ENCODE results near the gene CMSS1. TPM values are rescaled to one million over a fixed set of nuclear protein-coding genes. Genes with fewer than 3 reads are reported as not detected.

Gene CMSS1
- total RNA-seq, 1 experiment from 2014 or later, result 98.6 TPM

DNA sequence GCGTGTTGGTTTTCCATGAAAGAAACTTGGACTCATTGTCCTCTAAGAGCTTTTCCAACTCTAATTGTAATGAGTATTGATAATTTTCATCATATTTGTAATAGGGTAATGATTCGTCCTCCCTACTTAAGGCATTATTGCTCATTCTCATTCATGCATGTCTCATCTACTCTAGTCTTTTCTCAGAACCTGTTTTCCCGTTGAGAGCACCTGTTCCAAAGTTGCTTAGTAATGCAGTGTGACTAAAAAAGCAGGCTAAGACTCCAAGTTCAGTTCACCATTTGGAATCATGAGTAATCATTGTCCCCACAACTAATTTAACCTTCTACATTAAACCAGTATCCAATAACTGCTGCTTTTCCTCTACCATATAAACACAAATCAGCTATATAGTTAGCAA is 212.7 kb downstream of the CMSS1 start:
- TF ChIP-seq, protein P1, sequence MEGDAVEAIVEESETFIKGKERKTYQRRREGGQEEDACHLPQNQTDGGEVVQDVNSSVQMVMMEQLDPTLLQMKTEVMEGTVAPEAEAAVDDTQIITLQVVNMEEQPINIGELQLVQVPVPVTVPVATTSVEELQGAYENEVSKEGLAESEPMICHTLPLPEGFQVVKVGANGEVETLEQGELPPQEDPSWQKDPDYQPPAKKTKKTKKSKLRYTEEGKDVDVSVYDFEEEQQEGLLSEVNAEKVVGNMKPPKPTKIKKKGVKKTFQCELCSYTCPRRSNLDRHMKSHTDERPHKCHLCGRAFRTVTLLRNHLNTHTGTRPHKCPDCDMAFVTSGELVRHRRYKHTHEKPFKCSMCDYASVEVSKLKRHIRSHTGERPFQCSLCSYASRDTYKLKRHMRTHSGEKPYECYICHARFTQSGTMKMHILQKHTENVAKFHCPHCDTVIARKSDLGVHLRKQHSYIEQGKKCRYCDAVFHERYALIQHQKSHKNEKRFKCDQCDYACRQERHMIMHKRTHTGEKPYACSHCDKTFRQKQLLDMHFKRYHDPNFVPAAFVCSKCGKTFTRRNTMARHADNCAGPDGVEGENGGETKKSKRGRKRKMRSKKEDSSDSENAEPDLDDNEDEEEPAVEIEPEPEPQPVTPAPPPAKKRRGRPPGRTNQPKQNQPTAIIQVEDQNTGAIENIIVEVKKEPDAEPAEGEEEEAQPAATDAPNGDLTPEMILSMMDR (conservative IDR thresholded peaks at IDR 0.05; ENCODE audit: low read depth, low read length), result no peak
- TF ChIP-seq EZH2 (IDR thresholded peaks at IDR 0.05; ENCODE audit: borderline replicate concordance, low read depth, low read length, poor library complexity, severe bottlenecking), result no peak
- intact Hi-C loops (cut with micrococcal nuclease; ENCODE audit: unreplicated experiment), result no loop called here
- POLR2A ChIA-PET (ENCODE audit: low non-redundant PET), result no interaction called here
- H3K9me3 ChIP-seq (ENCODE audit: low read depth, low read length, poor library complexity, severe bottlenecking), result no peaks in the 10 kb centered on the region
- no peaks in the 10 kb centered on the region for H3K27me3 ChIP-seq (replicated peaks; ENCODE audit: insufficient read depth, low read depth, low read length, poor library complexity)
- DNase-seq (ENCODE audit: low spot score), result no peak
- CTCF ChIA-PET, result no interaction called here
- H3K27ac ChIP-seq (ENCODE audit: low read depth, low read length, poor library complexity, severe bottlenecking), result no peak overlapping the region
- H3K4me1 ChIP-seq (ENCODE audit: insufficient read depth, low read length, poor library complexity, severe bottlenecking), result no peaks in the 10 kb centered on the region
- H3K36me3 ChIP-seq (ENCODE audit: insufficient read depth, low read length, poor library complexity, severe bottlenecking), result no peaks in the 10 kb centered on the region
- H3K4me3 ChIP-seq (ENCODE audit: low read depth, low read length, poor library complexity, severe bottlenecking), result no peak overlapping the region
- no TSS peak for BruUV-seq (replicated peaks)

GRCh38 chr3:100030914-100031425 is 213.3 kb downstream of the CMSS1 start:
- DNase-seq (ENCODE audit: low spot score), result no peak
- Histone ChIP-seq H3K36me3 (ENCODE audit: insufficient read depth, low read length, poor library complexity, severe bottlenecking) (no peaks in the 10 kb centered on the region), H3K4me3 (ENCODE audit: low read depth, low read length, poor library complexity, severe bottlenecking) (no peak overlapping the region), H3K27ac (ENCODE audit: low read depth, low read length, poor library complexity, severe bottlenecking) (no peak overlapping the region), H3K9me3 (ENCODE audit: low read depth, low read length, poor library complexity, severe bottlenecking) (no peaks in the 10 kb centered on the region), H3K27me3 (replicated peaks; ENCODE audit: insufficient read depth, low read depth, low read length, poor library complexity) (no peaks in the 10 kb centered on the region), H3K4me1 (ENCODE audit: insufficient read depth, low read length, poor library complexity, severe bottlenecking) (no peaks in the 10 kb centered on the region)
- intact Hi-C loops (cut with micrococcal nuclease; ENCODE audit: unreplicated experiment), result no loop called here
- ChIA-PET CTCF (no interaction called here), POLR2A (ENCODE audit: low non-redundant PET) (no interaction called here)
- no TSS peak for BruUV-seq (replicated peaks)
- TF ChIP-seq, protein P1 (conservative IDR thresholded peaks at IDR 0.05; ENCODE audit: low read depth, low read length), result no peak
- TF ChIP-seq EZH2 (IDR thresholded peaks at IDR 0.05; ENCODE audit: borderline replicate concordance, low read depth, low read length, poor library complexity, severe bottlenecking), result no peak

DNA sequence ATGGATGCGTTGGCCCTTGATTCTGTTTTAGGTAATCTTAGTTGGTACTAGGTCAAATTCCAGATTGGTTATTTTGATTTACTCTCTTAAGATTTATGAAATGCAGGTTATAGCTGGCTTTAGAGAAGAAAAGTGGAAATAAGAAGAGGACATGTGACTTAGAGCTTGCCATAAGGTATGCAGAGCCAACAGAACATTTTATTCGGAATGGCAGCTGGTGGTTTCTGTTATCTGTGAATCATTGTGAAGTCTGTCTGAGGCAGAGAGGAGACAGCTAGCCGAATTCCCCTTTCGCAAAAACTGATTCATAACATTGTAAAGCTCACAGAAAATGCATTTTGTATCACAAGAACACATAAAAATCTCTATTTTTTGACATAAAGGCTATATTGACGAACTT is 214.6 kb downstream of the CMSS1 start:
- ChIA-PET POLR2A (ENCODE audit: low non-redundant PET) (no interaction called here), CTCF (interaction anchor here (1.0 kb wide), 1 partner anchor 222 kb away, joined by 3 read pairs; no protein-coding TSS in a partner anchor)
- no peak overlapping the region for H3K4me3 ChIP-seq (ENCODE audit: low read depth, low read length, poor library complexity, severe bottlenecking)
- BruUV-seq (replicated peaks), result no TSS peak
- no peaks in the 10 kb centered on the region for H3K27me3 ChIP-seq (replicated peaks; ENCODE audit: insufficient read depth, low read depth, low read length, poor library complexity)
- TF ChIP-seq, protein P1 (conservative IDR thresholded peaks at IDR 0.05; ENCODE audit: low read depth, low read length), result no peak
- no peak for TF ChIP-seq EZH2 (IDR thresholded peaks at IDR 0.05; ENCODE audit: borderline replicate concordance, low read depth, low read length, poor library complexity, severe bottlenecking)
- H3K9me3 ChIP-seq (ENCODE audit: low read depth, low read length, poor library complexity, severe bottlenecking), result no peaks in the 10 kb centered on the region
- no peaks in the 10 kb centered on the region for H3K4me1 ChIP-seq (ENCODE audit: insufficient read depth, low read length, poor library complexity, severe bottlenecking)
- no peaks in the 10 kb centered on the region for H3K36me3 ChIP-seq (ENCODE audit: insufficient read depth, low read length, poor library complexity, severe bottlenecking)
- no peak for DNase-seq (ENCODE audit: low spot score)
- intact Hi-C loops (cut with micrococcal nuclease; ENCODE audit: unreplicated experiment), result no loop called here
- H3K27ac ChIP-seq (ENCODE audit: low read depth, low read length, poor library complexity, severe bottlenecking), result no peak overlapping the region

All from A673 (cell line).